Esophagus (tissue), 2 donors: ENCODE data around the gene STEAP3. TPM values are rescaled to one million over a fixed set of nuclear protein-coding genes. Genes with fewer than 3 reads are reported as not detected.

Source experiments
- H3K27ac ChIP-seq, 2 donors: one replicate each; pipeline ENCODE4 v1.5.1; 2013; ENCODE audit warnings: low read depth in 2 of 2, mild to moderate bottlenecking in 2 of 2, inconsistent platforms in 1 of 2, low read length in 1 of 2, moderate library complexity in 1 of 2
- H3K27me3 ChIP-seq, 2 donors: one replicate each; pipeline ENCODE4 v1.6.1; 2013; ENCODE audit warnings: low read length in 2 of 2, control low read depth in 1 of 2, mild to moderate bottlenecking in 1 of 2; ENCODE audit not compliant: insufficient read depth in 2 of 2, control insufficient read depth in 1 of 2
- H3K36me3 ChIP-seq, 2 donors: one replicate each; pipeline ENCODE4 v1.6.1; 2013; ENCODE audit warnings: low read length in 1 of 2; ENCODE audit not compliant: control insufficient read depth in 2 of 2, insufficient read depth in 2 of 2
- H3K4me1 ChIP-seq, 2 donors: one replicate each; pipeline ENCODE4 v1.6.1; 2013; ENCODE audit warnings: low read length in 1 of 2; ENCODE audit not compliant: control insufficient read depth in 2 of 2, insufficient read depth in 2 of 2
- H3K4me3 ChIP-seq, 2 donors: one replicate each; pipeline ENCODE4 v1.5.1; 2013; ENCODE audit warnings: low read length in 2 of 2, mild to moderate bottlenecking in 2 of 2, low read depth in 1 of 2, moderate library complexity in 1 of 2
- H3K9me3 ChIP-seq, 2 donors: one replicate each; pipeline ENCODE4 v1.6.1; 2013; ENCODE audit warnings: mild to moderate bottlenecking in 2 of 2, low read depth in 1 of 2, low read length in 1 of 2, moderate library complexity in 1 of 2; ENCODE audit not compliant: control insufficient read depth in 2 of 2, insufficient read depth in 1 of 2
- WGBS, 2 donors: extraction: QIAGEN DNeasy Blood & Tissue Kit; methylation state at CpG; one replicate each; pipeline ENCODE4 v1.1.7; 2013; 5-methylcytosine and 5-hydroxymethylcytosine counted together
- polyA plus RNA-seq, 2 donors: library from polyadenylated mRNA; stranded (reverse); fragments of 200-250 nt; gene quantifications; one replicate each; pipeline ENCODE4 v1.2.3, GENCODE V29; 2013
- donor health status: healthy with polysubstance abuse.
- donor health status: Bipolar disorder and iron deficiency.

The STEAP3 gene
- polyA plus RNA-seq, 2 donors = 9.6 to 10.5 TPM

DNA sequence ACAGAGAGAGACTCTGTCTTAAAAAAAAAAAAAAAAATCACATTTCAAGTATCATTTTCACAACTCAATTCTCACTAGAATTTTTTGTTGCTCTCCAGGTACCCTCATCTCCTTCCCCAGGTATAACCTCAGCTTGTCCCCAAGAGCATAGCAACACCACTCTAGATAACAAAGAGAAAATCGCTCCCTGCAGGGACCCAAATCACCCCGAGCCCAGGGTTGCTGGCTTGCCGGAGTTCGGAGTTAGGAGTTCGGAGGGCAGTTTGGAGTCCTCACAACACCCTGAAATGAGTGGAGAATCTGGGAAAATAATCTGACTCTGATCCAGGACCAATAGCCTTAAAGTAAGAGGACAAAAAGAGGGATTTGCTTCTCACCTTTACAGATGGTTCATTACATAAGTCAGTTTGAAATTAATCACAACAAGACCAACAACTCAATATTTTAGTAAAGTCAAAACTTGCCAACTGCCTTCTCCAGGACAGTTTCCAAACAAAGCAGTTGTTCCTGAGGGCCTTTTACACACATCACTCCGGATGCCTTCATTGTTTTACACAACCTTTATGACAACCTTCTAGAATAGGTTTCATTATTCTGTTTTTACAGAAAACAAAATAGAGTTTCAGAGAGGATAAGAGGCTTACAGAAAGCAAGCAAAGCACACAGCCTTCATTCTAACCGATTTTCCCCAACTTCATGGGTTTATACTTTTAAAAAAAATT lies 83.9 kb downstream of the STEAP3 start:
- Histone ChIP-seq H3K4me3 (no peak overlapping the region), H3K36me3 (peaks cover 0 to 3% of the 10 kb centered on the region in 2 donors), H3K4me1 (no peaks in the 10 kb centered on the region), H3K27me3 (no peaks in the 10 kb centered on the region), H3K27ac (no peak overlapping the region), H3K9me3 (no peaks in the 10 kb centered on the region)
- WGBS, 2 donors = 81 to 84% methylated on average over 7 of the region's 7 CpGs

DNA sequence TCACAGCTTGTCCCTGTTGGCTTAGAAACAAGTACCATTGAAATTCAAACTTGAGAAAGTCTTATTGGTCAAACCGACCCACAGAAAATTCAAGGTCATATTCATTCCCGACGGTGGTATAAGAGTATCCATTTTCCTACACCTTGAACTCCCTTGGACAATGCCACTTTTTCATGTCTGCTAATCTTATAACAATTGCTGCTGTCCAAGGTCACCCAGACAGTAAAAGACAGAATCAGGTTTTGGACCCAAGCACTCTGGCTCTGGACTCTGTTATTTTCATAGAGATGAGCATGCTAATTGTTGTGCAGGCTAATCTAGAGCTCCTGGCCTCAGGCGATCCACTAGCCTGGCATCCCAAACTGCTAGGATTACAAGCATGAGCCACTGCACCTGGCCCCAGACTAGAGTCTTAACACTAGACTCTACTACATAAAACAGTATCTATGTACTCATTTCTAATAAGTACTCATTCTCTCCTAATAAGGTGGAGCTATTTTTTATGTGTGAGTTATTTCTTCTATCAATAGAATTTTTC lies 85.2 kb downstream of the STEAP3 start:
- WGBS, 2 donors = 85 to 88% methylated on average over 4 of the region's 4 CpGs
- no peaks in the 10 kb centered on the region for H3K27me3 ChIP-seq
- no peaks in the 10 kb centered on the region for H3K4me1 ChIP-seq
- H3K4me3 ChIP-seq = no peak overlapping the region
- H3K27ac ChIP-seq = no peak overlapping the region
- H3K9me3 ChIP-seq = no peaks in the 10 kb centered on the region
- H3K36me3 ChIP-seq = peaks cover 0 to 3% of the 10 kb centered on the region in 2 donors

GRCh38 chr2:119311371-119311770 lies 87.7 kb downstream of the STEAP3 start:
- Histone ChIP-seq H3K27ac (no peak overlapping the region), H3K4me3 (no peak overlapping the region), H3K27me3 (no peaks in the 10 kb centered on the region), H3K36me3 (peaks cover 0 to 3% of the 10 kb centered on the region in 2 donors), H3K4me1 (no peaks in the 10 kb centered on the region), H3K9me3 (no peaks in the 10 kb centered on the region)
- 86 to 92% methylated on average over 5 of the region's 5 CpGs for WGBS, 2 donors

DNA sequence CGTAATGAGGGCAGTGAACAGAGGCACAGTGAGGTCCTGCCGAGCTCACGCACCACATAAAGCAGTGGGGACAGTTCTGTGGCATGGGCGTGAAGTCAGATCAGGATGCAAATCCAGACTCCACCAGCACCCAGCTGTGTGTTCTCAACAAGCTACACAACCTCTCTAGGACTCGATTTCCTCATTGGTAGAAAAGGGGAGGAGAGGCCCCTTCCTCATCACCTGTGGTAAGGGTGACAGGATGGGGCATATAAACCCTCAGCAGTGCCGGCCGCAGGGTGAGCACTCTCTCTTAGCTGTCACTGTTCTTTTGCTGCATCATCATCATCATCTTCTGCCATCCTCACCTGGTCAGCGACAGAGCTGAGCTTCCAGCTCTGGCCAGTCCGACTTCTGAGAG lies 88.2 kb downstream of the STEAP3 start:
- Histone ChIP-seq H3K27me3 (no peaks in the 10 kb centered on the region), H3K4me1 (no peaks in the 10 kb centered on the region), H3K9me3 (no peaks in the 10 kb centered on the region), H3K4me3 (no peak overlapping the region), H3K36me3 (peaks cover 0 to 3% of the 10 kb centered on the region in 2 donors), H3K27ac (no peak overlapping the region)
- WGBS, 2 donors = 87 to 91% methylated on average over 9 of the region's 9 CpGs

Other genes starting within 250 kb of the STEAP3 start
- not detected for gene C1QL2, start 65.1 kb upstream of the STEAP3 start, polyA plus RNA-seq
- gene C2orf76, start 143.0 kb downstream of the STEAP3 start, polyA plus RNA-seq = 10 to 100 TPM; 11.7 to 12.6 TPM
- gene DBI, start 143.1 kb downstream of the STEAP3 start, polyA plus RNA-seq = 1,000 to 10,000 TPM in 1 of 2 donors, 100 to 1,000 TPM in 1; 823 to 1,063 TPM
- gene TMEM37, start 208.0 kb downstream of the STEAP3 start, polyA plus RNA-seq = 1 to 10 TPM; 3.4 to 4.0 TPM